Thyroid gland (tissue), 4 donors: Measurements from ENCODE around the gene ACAT2.

Experiments used
- CTCF ChIP-seq, 6 experiments: fragments of 200-600 bp in 3 of 6; fragments of 450-650 bp in 3 of 6; sonication (generic) in 3 of 6; IDR thresholded peaks; one replicate each; pipeline ENCODE4 v1.5.1; 2016 to 2019; ENCODE audit warnings: antibody characterized with exemption in 6 of 6, mild to moderate bottlenecking in 2 of 6, inconsistent platforms in 1 of 6, moderate library complexity in 1 of 6
- POLR2A ChIP-seq, 2 donors: fragments of 450-650 bp; IDR thresholded peaks; one replicate each; pipeline ENCODE4 v1.6.1; 2017; ENCODE audit warnings: antibody characterized with exemption in 2 of 2, mild to moderate bottlenecking in 2 of 2, moderate library complexity in 1 of 2

- TF ChIP-seq POLR2A (IDR thresholded peaks at IDR 0.05), result no peak
- TF ChIP-seq CTCF (IDR thresholded peaks at IDR 0.05), result no peak
These were observed 16.8 kb upstream of the ACAT2 start for GRCh38 chr6:159745081-159745480.
